GM18502 (cell line): ENCODE measurements around the gene KRT72.

Source experiments
- ATAC-seq: cut with Tn5 transposase; IDR thresholded peaks from one replicate; pipeline ENCODE4 v1.9.1; 2021; ENCODE audit warnings: mild to moderate bottlenecking; ENCODE audit not compliant: unreplicated experiment, poor library complexity

KRT72 gene

GRCh38 chr12:52552055-52552454 lies 49.2 kb downstream of the KRT72 start:
- no peak for ATAC-seq

- no peak for ATAC-seq
Measured at GRCh38 chr12:52551216-52551865, 49.9 kb downstream of the KRT72 start.

GRCh38 chr12:52546126-52546525 lies 55.1 kb downstream of the KRT72 start:
- no peak for ATAC-seq

GRCh38 chr12:52543985-52544883 lies 57.0 kb downstream of the KRT72 start:
- ATAC-seq, result no peak

GRCh38 chr12:52542785-52543318 lies 58.4 kb downstream of the KRT72 start:
- ATAC-seq, result no peak

GRCh38 chr12:52542157-52542556 lies 59.1 kb downstream of the KRT72 start:
- ATAC-seq, result no peak

- no peak for ATAC-seq
Measured at GRCh38 chr12:52541709-52542108, 59.6 kb downstream of the KRT72 start.

GRCh38 chr12:52540531-52540930 lies 60.7 kb downstream of the KRT72 start:
- no peak for ATAC-seq

GRCh38 chr12:52539821-52540173 lies 61.5 kb downstream of the KRT72 start:
- no peak for ATAC-seq

- no peak for ATAC-seq
Measured at GRCh38 chr12:52539083-52539820, 62.0 kb downstream of the KRT72 start.

GRCh38 chr12:52537101-52537500 lies 64.2 kb downstream of the KRT72 start:
- ATAC-seq, result no peak
